ENCODE data around the gene LRP6. TPM values are rescaled to one million over a fixed set of nuclear protein-coding genes. Genes with fewer than 3 reads are reported as not detected.

LRP6 gene
- total and polyA plus RNA-seq, 10 of the 15 experiments (the other 5 are each of a cell fraction or from before 2014, with no cell fraction given) = 1.5 to 14.9 (median 6.1) TPM

DNA sequence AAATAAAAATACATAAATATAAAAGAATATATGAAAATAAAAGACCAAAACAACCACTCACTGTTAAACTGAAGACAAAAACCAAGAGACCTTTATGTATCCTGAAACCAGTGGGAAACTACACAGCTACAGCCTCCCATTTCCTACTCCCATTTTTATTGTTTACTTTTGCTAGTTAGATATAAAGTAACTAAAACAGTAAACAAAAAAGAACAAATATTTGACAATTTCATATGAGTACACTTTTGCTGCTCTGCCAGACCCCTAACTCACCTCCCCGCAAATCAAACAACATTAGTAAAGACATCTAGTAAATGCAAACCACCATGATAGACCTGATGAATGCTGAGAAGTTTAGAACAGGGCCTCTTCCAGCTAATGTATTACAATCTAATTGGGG is 99.0 kb downstream of the LRP6 start (continued):
- TF ChIP-seq EP300 (IDR thresholded peaks at IDR 0.05; ENCODE audit: borderline replicate concordance in 1 of 2, control insufficient read depth in 1 of 2, low read depth in 2 of 2, low read length in 2 of 2) = no peak
- TF ChIP-seq MTA3 (IDR thresholded peaks at IDR 0.05; ENCODE audit: borderline replicate concordance, low read length) = no peak
- TF ChIP-seq MTA2 (IDR thresholded peaks at IDR 0.05; ENCODE audit: low read depth) = no peak
- no peak for TF ChIP-seq NR2C2 (IDR thresholded peaks at IDR 0.05; ENCODE audit: borderline replicate concordance, control insufficient read depth, insufficient read length, low read depth)
- no peak for TF ChIP-seq NKRF (conservative IDR thresholded peaks at IDR 0.05)
- no peak for TF ChIP-seq DPF2 (IDR thresholded peaks at IDR 0.05)

GRCh38 chr12:12166751-12167150 is 100.1 kb downstream of the LRP6 start:
- FAIRE-seq (no peak), ATAC-seq (no peak), DNase-seq (ENCODE audit: low read depth, low spot score) (no peak)
- Histone ChIP-seq H3K9ac (ENCODE audit: control insufficient read depth, insufficient read depth, low read length) (no peak overlapping the region), H3K9me3 (replicated peaks; ENCODE audit: control insufficient read depth, insufficient read depth, low read length) (no peaks in the 10 kb centered on the region), H3K27me3 (replicated peaks in 1 of 2; ENCODE audit: control insufficient read depth in 2 of 2, insufficient read depth in 2 of 2, low read length in 1 of 2) (no peaks in the 10 kb centered on the region), H3K36me3 (ENCODE audit: control insufficient read depth in 2 of 2, insufficient read depth in 2 of 2, low read length in 1 of 2) (no peaks in the 10 kb centered on the region), H3K4me2 (ENCODE audit: control insufficient read depth, insufficient read depth) (no peak overlapping the region), H2AFZ (ENCODE audit: control insufficient read depth, low read depth, low read length) (no peak overlapping the region), H3K4me3 (no peak overlapping the region), H4K20me1 (ENCODE audit: control insufficient read depth, insufficient read depth) (no peaks in the 10 kb centered on the region), H3K79me2 (ENCODE audit: control insufficient read depth, insufficient read depth, low read length) (no peaks in the 10 kb centered on the region), H3K4me1 (ENCODE audit: control insufficient read depth, insufficient read depth, low read length) (peaks cover 3% of the 10 kb centered on the region; the same call in 1 of the 2 replicates), H3K27ac (ENCODE audit: control insufficient read depth, insufficient read depth) (no peak overlapping the region)
- BruUV-seq (replicated peaks) = no TSS peak
- ChIA-PET RAD21 (ENCODE audit: unreplicated experiment) (no interaction called here), SMC1A (ENCODE audit: uncharacterized antibody, unreplicated experiment) (interaction anchor here (1.4 kb wide), 1 partner anchor 164 kb away, joined by 3 read pairs; no protein-coding TSS in a partner anchor), POLR2A (no interaction called here), CTCF (interaction anchor here (0.9 to 2.0 kb wide), 3 partner anchors 9 to 85 kb away, joined by 3 to 4 read pairs (median 3); no protein-coding TSS in a partner anchor)
- no peak for TF ChIP-seq ZNF622 (IDR thresholded peaks at IDR 0.05)
- TF ChIP-seq RCOR1 (conservative IDR thresholded peaks at IDR 0.05; ENCODE audit: low read depth, low read length) = no peak
- no peak for TF ChIP-seq SREBF2 (IDR thresholded peaks at IDR 0.05; ENCODE audit: low read length)
- no peak for TF ChIP-seq MEF2B (IDR thresholded peaks at IDR 0.05; ENCODE audit: partially characterized antibody, poor library complexity, severe bottlenecking)
- no peak for TF ChIP-seq BCL11A (IDR thresholded peaks at IDR 0.05; ENCODE audit: low read depth, low read length)
- TF ChIP-seq MXI1 (IDR thresholded peaks at IDR 0.05; ENCODE audit: low read depth, low read length) = no peak
- TF ChIP-seq, protein P1, sequence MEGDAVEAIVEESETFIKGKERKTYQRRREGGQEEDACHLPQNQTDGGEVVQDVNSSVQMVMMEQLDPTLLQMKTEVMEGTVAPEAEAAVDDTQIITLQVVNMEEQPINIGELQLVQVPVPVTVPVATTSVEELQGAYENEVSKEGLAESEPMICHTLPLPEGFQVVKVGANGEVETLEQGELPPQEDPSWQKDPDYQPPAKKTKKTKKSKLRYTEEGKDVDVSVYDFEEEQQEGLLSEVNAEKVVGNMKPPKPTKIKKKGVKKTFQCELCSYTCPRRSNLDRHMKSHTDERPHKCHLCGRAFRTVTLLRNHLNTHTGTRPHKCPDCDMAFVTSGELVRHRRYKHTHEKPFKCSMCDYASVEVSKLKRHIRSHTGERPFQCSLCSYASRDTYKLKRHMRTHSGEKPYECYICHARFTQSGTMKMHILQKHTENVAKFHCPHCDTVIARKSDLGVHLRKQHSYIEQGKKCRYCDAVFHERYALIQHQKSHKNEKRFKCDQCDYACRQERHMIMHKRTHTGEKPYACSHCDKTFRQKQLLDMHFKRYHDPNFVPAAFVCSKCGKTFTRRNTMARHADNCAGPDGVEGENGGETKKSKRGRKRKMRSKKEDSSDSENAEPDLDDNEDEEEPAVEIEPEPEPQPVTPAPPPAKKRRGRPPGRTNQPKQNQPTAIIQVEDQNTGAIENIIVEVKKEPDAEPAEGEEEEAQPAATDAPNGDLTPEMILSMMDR (IDR thresholded peaks at IDR 0.05 in 2 of 3, conservative IDR thresholded peaks at IDR 0.05 in 1 of 3; ENCODE audit: control insufficient read depth in 2 of 3, extremely low read depth in 1 of 3, insufficient read depth in 1 of 3, low read depth in 3 of 3, low read length in 3 of 3) = no peak
- intact Hi-C loops (cut with micrococcal nuclease; ENCODE audit: unreplicated experiment) (no loop called here), in situ Hi-C loops (cut with MboI) (no loop called here)

Measured in GM12878 (cell line).